GOT3 (cell line): Measurements from ENCODE around the gene ATE1.
"Not testable (repeated sequence)": the region's sequence is repeated elsewhere in the genome, so short reads cannot be mapped to it uniquely, and the experiment has no call there.

Experiments
- DNase-seq: peaks from one replicate; lab custom pipeline; 2025; ENCODE audit warnings: mixed read lengths; lab: John Stamatoyannopoulos, UW

ATE1 gene

DNA sequence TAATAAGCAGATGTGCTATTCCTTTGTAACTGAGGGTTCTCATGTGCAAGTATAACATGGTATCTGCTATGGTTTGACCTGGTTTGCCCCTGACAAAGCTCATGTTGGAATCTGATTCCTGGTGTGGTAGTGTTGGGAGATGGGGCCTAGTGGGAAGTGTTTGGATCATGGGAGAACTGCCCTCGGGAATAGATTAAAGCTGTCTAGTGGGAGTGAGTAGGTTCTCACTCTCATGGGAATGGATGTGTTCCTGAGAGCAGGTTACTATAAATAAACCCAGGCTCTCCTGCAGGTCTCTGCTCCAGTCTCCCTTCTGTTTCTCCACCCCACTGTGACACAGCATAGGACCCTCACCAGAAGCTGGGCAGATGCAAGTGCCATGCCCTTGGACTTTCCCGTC is 97.7 kb downstream of the ATE1 start:
- no peak for DNase-seq

- DNase-seq, result no peak
These were observed 99.8 kb downstream of the ATE1 start for GRCh38 chr10:121828045-121828444.

GRCh38 chr10:121826773-121827172 is 101.1 kb downstream of the ATE1 start:
- DNase-seq, result not testable (repeated sequence)

DNA sequence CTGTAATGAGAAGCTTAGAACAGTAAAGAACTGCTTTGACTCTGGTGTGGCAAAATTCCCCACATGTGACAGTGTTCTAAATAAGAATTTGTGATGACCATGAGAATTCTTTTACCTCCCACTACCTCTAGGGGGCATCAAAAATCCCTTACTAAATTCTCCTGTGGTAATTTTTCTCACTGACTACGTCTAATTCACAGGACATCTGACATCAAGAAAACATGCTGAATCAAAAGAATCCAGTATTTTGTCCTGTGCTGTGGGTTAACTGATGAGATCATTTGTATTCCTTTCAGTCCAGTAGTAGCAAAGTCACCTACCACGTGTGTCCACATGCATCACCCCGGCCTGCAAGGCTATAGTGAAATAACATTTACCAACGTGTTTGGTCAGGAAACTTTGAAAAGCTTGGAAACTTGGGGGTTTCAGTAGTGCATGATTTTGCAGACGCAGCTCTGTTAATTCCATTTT is 103.8 kb downstream of the ATE1 start:
- no peak for DNase-seq

- no peak for DNase-seq
These were observed 105.1 kb downstream of the ATE1 start for GRCh38 chr10:121822724-121823123.

GRCh38 chr10:121822180-121822579 is 105.7 kb downstream of the ATE1 start:
- DNase-seq, result no peak

GRCh38 chr10:121819049-121819448 is 108.8 kb downstream of the ATE1 start:
- DNase-seq, result no peak

DNA sequence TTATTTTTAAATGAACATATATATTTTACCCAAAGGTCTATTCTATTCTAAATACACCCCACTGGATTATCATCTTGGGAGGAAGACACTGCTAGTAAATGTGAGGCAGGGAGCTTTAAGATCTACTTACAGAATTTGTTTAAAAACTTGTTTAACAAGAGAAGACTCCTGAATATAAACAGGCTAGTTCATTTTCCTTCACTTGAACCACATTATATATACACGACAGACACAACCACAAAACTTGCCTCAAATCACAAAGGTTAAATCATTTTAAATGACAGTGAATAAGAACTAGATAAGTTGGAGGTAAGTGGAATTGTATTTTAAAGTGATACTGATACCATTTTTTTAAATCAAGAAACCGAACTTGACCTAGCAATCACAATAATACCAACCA is 109.2 kb downstream of the ATE1 start:
- no peak for DNase-seq

- no peak for DNase-seq
These were observed 111.6 kb downstream of the ATE1 start for GRCh38 chr10:121816197-121816596.

DNA sequence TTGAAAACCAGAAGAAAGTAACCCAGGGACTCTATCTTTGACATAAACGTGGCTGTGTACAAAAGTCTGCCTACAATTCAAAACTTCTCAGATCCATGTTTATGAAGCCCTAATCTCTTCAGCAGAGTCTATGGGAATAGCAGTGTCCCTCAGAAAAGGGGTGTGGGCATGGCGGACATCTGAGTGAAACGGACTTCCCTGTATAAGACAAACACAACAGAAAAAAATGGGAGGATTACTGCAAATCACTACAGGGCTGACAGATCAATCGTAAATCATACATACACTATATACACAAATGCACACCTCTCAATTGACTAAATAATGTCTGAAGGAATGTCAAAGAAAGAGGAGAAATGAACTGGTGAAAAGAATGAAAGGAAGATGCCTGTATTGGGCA is 114.0 kb downstream of the ATE1 start:
- DNase-seq, result no peak

DNA sequence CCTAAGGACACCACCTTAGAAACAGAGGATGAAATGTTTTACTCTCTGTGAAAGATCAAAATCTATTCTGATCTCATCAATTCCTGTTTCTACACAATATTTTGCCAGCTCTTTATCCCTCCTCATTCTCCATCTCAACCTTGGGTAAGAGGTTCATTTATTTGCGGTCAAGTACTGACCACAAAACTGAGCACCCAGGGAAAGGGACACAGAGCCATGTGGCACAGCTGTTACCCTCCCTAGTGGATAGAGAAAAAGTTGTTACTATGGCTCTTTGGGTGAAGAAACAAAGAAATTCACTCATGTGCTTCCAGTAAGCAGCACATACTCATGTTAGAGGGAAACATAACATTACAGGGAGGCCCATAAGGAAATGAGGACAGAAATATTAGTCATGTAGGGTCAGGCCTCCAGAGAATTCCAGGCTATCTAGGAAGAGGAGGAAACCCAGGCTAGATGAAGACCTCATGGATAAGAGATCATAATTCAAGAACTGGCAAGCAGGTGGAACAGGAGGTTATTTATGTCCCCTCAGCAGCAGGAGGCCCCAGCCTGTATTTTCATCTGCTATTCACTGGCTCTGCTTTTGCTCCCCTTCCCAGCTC is 114.5 kb downstream of the ATE1 start:
- DNase-seq, result no peak

- no peak for DNase-seq
These were observed 115.8 kb downstream of the ATE1 start for GRCh38 chr10:121812031-121812430.

GRCh38 chr10:121811386-121811785 is 116.4 kb downstream of the ATE1 start:
- no peak for DNase-seq

DNA sequence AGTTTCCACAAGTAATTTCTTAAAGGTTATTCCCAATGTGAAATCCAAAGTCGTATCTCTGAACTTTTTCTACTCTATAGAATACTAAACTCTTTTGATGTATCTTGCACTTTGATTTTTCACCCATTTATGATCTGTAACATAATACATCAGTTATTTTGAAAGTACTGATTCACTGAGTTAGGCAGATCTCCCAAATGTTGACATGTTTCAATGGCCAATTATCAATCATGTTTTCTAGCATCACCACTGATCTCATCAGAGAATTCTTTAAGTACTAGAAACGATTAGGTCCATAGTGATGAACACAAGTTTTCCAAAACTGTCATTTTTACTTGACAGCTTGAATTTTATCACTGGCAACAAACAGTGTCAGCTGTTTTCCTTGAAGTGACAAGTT is 119.0 kb downstream of the ATE1 start:
- no peak for DNase-seq

GRCh38 chr10:121804460-121804859 is 123.4 kb downstream of the ATE1 start:
- no peak for DNase-seq

- no peak for DNase-seq
These were observed 124.2 kb downstream of the ATE1 start for GRCh38 chr10:121803611-121804010.

GRCh38 chr10:121800831-121801230 is 127.0 kb downstream of the ATE1 start:
- no peak for DNase-seq

- DNase-seq, result no peak
These were observed 127.7 kb downstream of the ATE1 start for GRCh38 chr10:121800146-121800545.

DNA sequence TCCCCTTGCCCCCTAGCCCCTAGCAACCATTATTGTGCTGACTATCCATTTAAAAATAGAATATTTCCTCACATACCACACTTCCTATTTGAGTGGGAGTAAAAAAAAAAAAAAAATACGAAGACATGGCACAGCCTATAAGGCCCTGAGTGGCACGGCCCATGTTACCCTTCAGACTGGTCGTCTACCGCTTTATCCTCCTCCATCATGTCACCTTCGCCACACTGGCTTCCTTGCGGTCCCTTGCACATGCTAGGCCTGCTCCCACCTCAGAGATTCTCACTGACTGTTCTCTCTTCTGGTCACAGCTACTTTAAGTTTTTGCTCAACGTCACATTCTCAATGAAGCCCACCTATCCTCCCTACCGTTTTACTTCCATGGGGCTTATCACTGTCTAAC is 130.3 kb downstream of the ATE1 start:
- DNase-seq, result no peak

DNA sequence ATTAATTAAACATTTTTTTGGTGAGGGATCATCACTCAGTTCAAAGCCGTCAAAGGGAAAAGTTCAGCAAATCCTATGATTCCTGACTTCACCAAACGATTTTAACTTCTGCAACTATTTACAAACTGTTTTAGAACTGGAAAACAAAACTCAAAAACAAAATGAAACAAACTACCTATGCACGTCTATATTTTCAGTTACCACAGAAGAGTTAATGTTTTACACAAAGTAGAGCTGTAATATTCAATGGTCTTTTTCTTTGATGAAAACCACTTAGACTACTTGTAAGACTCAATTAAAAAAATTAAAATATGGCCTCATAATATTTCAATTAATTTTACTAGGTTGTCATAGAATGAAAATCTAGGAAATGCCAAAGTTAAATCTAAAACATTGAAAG is 131.5 kb downstream of the ATE1 start:
- no peak for DNase-seq

DNA sequence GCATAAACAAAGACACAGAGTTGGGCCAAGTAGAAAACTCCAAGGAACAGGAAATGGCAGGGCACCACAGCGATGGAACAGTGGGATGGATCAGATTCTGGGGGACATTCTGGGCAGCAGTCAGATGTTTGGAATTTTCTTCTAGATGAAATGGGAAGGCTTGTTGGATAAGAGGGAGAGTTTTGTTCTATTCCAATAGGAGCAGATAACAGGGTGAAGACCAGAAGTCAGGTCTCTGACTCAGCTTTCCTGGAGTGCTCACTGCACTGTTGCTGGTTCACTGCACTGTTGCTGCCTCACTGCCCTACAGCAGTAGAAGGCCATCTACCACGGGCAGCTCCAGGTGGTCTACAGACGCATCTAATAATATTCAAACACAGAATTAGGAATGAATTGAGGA is 135.6 kb downstream of the ATE1 start:
- DNase-seq, result no peak

DNA sequence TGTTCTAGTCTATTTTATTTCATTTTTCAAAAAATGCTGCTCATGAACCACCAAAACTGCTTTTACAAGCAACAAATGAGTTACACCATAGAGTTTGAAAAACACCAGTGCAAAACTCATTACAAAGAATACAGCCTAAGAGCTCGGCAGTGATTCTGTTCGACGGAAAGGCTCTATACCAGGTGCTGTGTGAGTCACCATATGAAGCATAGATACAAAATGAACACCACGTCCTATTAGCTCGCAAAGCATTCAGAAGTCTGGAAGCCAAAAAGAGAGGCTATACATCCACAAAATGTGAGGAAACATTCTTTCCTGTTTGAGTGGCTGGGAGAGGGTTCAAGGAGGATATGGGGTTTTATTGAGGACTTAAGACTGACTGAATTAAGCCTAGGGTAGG is 136.1 kb downstream of the ATE1 start:
- DNase-seq, result no peak

GRCh38 chr10:121788717-121789116 is 139.1 kb downstream of the ATE1 start:
- no peak for DNase-seq

DNA sequence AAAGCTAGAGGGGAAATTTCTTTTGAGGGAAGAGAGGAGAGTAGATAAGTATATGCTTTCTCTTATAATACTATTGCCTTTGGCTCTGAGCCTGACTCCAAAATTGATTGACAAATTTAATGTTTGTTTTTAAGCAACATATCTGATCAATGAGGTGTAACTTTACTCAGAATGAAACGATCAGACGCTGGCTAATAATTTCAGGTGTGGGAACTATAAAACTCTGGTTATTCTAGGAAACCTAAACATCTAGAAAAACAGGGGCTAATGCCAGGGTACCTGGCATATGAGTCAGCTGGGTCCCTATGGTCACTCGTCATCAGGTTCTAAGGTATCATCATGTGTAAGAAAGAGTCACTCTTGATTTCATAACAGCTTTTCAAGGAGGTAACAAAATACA is 139.7 kb downstream of the ATE1 start:
- no peak for DNase-seq

- no peak for DNase-seq
These were observed 140.7 kb downstream of the ATE1 start for GRCh38 chr10:121787169-121787568.
